PFSK-1 (cell line): ENCODE data around the gene COX5B.

Experiments used
- FOXP2 ChIP-seq: optimal IDR thresholded peaks from 2 replicates; pipeline ENCODE3; 2011; ENCODE audit warnings: borderline replicate concordance, control low read depth, inconsistent platforms; ENCODE audit not compliant: insufficient read depth; ENCODE audit errors: extremely low read length, extremely low read depth
- POLR2AphosphoS5 ChIP-seq: IDR thresholded peaks from 2 replicates; pipeline ENCODE4 v1.6.1; 2012; ENCODE audit warnings: low read depth, mild to moderate bottlenecking, control low read depth, low read length, moderate library complexity
- REST ChIP-seq, 2 experiments: IDR thresholded peaks; 2 replicates each; pipeline versions ENCODE4 v1.6.1 to v1.8.0; 2011 to 2012; ENCODE audit warnings: low read depth in 2 of 2, low read length in 2 of 2, control low read depth in 1 of 2, inconsistent platforms in 1 of 2, mild to moderate bottlenecking in 1 of 2, moderate library complexity in 1 of 2; ENCODE audit not compliant: insufficient read depth in 1 of 2
- SIN3A ChIP-seq: IDR thresholded peaks from 2 replicates; pipeline ENCODE4 v1.6.1; 2012; ENCODE audit warnings: mild to moderate bottlenecking, low read length, moderate library complexity, borderline replicate concordance; ENCODE audit not compliant: insufficient read depth
- TAF1 ChIP-seq: IDR thresholded peaks from 2 replicates; pipeline ENCODE4 v1.6.1; 2012; ENCODE audit warnings: low read length, control low read depth, borderline replicate concordance; ENCODE audit not compliant: insufficient read depth

COX5B gene

DNA sequence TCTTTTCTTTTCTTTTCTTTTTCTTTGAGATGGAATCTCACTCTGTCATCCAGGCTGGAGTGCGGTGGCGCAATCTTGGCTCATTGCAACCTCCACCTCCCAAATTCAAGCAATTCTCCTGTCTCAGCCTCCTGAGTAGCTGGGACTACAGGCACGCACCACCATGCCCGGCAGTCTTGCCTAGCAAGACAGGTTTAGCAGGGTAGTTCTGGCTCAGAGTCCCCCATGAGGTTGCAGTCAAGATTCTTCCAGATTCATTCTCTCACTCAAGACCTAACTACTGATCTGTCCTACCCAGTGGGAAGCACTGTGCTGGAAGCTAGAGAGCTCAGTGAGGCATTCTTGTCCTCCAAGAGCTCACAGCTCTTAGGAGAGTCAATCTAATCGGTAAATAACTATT, 49.9 kb downstream of the COX5B start:
- TF ChIP-seq REST (IDR thresholded peaks at IDR 0.05; ENCODE audit: insufficient read depth in 1 of 2, low read depth in 2 of 2, low read length in 2 of 2) (no peak), TAF1 (no peak), FOXP2 (no peak), POLR2AphosphoS5 (no peak), SIN3A (no peak)

GRCh38 chr2:97697252-97698235, 51.7 kb downstream of the COX5B start:
- TF ChIP-seq FOXP2 (no peak), SIN3A (no peak)
